Astrocyte (in vitro differentiated cells and primary cell): ENCODE data around the gene SYNRG.

ENCODE experiments used
- CTCF ChIP-seq: IDR thresholded peaks from 2 replicates; pipeline ENCODE4 v1.5.1; 2011; ENCODE audit warnings: low read depth, mild to moderate bottlenecking, inconsistent platforms, low read length, moderate library complexity; ENCODE audit not compliant: insufficient read depth
- EZH2 ChIP-seq: IDR thresholded peaks from 2 replicates; pipeline ENCODE4 v1.6.1; 2012; ENCODE audit warnings: mild to moderate bottlenecking, low read length, inconsistent platforms; ENCODE audit not compliant: insufficient read depth

DNA sequence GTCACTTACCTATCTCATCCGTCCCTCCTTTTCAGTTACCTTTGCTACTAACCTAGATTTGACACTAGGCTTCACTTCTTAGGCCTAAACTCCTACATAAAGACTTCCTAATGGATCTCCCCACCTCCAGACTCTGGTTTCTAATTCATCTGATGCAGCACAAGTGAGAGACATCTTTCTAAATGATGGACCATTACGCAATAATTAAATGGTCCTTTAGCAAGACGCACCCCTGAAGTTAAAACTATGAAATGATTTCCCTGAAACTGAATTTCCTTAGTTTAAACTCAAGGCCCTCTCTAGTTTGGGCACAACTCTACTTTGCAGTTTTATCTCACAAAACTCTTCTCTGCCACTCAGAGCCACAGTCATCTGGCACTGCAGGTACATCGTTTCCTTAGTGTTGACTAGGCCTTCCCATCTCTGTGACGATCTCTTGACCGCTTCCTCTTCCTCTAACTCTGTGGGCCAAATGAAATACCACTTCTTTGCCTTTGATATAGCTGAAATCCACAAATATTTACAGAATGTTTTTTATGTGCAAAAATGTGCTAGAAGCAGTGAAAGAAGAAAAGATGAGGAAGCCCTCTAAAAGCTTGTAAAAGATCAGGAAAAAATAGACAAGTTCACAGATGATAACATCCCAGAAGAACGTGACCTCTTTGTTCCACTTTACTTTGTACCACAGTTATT, 3.3 kb downstream of the SYNRG start:
- TF ChIP-seq CTCF (no peak), EZH2 (no peak)
